Hematopoietic multipotent progenitor cell treated with erythropoietin and hydrocortisone succinate and interleukin-3 and kit ligand, for 6 days (in vitro differentiated cells): ENCODE measurements around the gene MALT1.
A peak's percentile ranks its signal among the peaks of the same experiment; 100 is the strongest.
"Not testable (repeated sequence)": the region's sequence is repeated elsewhere in the genome, so short reads cannot be mapped to it uniquely, and the experiment has no call there.

Source experiments
- DNase-seq: peaks from one replicate; pipeline ENCODE4 v3.0.0-alpha.2; 2015

The MALT1 gene

GRCh38 chr18:58748899-58749595 is 77.8 kb downstream of the MALT1 start:
- no peak for DNase-seq

GRCh38 chr18:58753976-58754375 is 82.7 kb downstream of the MALT1 start:
- DNase-seq: no peak

GRCh38 chr18:58754544-58755068 is 83.3 kb downstream of the MALT1 start:
- DNase-seq: peak; percentile 50

GRCh38 chr18:58755304-58756010 is 84.2 kb downstream of the MALT1 start:
- no peak for DNase-seq

GRCh38 chr18:58756148-58756547 is 84.9 kb downstream of the MALT1 start:
- no peak for DNase-seq

- DNase-seq: no peak
These were observed 85.5 kb downstream of the MALT1 start for GRCh38 chr18:58756596-58757240.

GRCh38 chr18:58757351-58757750 is 86.1 kb downstream of the MALT1 start:
- DNase-seq: not testable (repeated sequence)

GRCh38 chr18:58758046-58758445 is 86.8 kb downstream of the MALT1 start:
- DNase-seq: no peak

GRCh38 chr18:58758606-58759005 is 87.3 kb downstream of the MALT1 start:
- DNase-seq: no peak

GRCh38 chr18:58761241-58761969 is 90.1 kb downstream of the MALT1 start:
- DNase-seq: no peak

- no peak for DNase-seq
These were observed 90.9 kb downstream of the MALT1 start for GRCh38 chr18:58761970-58762780.

- no peak for DNase-seq
These were observed 91.5 kb downstream of the MALT1 start for GRCh38 chr18:58762781-58763171.

GRCh38 chr18:58766164-58766563 is 94.9 kb downstream of the MALT1 start:
- DNase-seq: no peak

- DNase-seq: no peak
These were observed 95.7 kb downstream of the MALT1 start for GRCh38 chr18:58766946-58767345.

GRCh38 chr18:58768293-58768974 is 97.2 kb downstream of the MALT1 start:
- peak; percentile 77 for DNase-seq

- no peak for DNase-seq
These were observed 98.1 kb downstream of the MALT1 start for GRCh38 chr18:58769321-58769720.

- DNase-seq: peak; percentile 32
These were observed 99.3 kb downstream of the MALT1 start for GRCh38 chr18:58770601-58771000.

- no peak for DNase-seq
These were observed 100.9 kb downstream of the MALT1 start for GRCh38 chr18:58772161-58772560.

- no peak for DNase-seq
These were observed 104.8 kb downstream of the MALT1 start for GRCh38 chr18:58776084-58776483.

- DNase-seq: not testable (repeated sequence)
These were observed 105.3 kb downstream of the MALT1 start for GRCh38 chr18:58776541-58776940.

GRCh38 chr18:58777471-58777870 is 106.2 kb downstream of the MALT1 start:
- no peak for DNase-seq

- DNase-seq: no peak
These were observed 108.3 kb downstream of the MALT1 start for GRCh38 chr18:58779529-58779928.
